ENCODE data around the gene TCEAL3. TPM values are rescaled to one million over a fixed set of nuclear protein-coding genes. Genes with fewer than 3 reads are reported as not detected.
"Not testable (repeated sequence)": the region's sequence is repeated elsewhere in the genome, so short reads cannot be mapped to it uniquely, and the experiment has no call there.

Gene TCEAL3
- total RNA-seq, 4 donors from 2014 or later, result 13.8 to 120 (median 66.1) TPM

DNA sequence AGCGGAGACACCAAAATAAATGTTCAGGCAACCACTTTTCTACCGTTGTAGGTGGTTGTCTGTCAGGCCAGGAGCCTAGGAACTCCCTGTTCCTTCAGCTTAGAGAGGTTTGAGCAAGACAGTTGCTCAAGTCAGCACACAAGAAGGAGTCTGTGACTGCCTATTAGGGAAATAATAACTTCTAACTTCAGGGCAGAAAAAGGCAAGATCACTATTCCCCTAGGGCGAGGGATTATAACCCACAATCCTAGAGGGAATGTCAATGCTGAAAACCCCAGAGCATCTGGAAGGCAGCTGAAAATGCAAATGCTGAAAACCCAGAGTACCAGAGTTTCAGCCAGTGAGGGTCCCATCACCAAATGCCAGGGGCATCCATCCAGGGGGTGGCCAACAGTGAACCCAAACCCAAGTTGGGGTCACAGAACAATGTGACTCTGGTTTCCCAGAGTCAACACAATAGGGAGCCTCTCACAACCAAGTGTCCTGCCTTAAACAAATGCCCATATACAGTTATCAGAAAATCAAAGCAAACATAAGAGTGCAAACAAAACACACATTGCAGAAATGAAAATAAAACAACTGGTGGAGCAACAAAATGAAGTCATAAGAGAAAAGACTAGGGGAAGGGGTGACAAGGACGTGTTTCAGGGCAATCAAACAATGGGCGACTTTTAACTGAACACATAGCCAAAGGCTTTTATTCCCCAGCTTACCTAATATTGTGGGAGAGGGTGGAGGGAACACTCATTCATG lies 51.1 kb downstream of the TCEAL3 start:
- Histone ChIP-seq H3K4me3 (no peak overlapping the region), H3K4me1 (no peaks in the 10 kb centered on the region), H3K27ac (no peak overlapping the region), H3K9me3 (no peaks in the 10 kb centered on the region), H3K36me3 (no peaks in the 10 kb centered on the region), H3K27me3 (peaks cover 0 to 8% of the 10 kb centered on the region in 2 donors)
- intact Hi-C loops (cut with DNase I; ENCODE audit: low total_unique reads), result no loop called here
- no peak for DNase-seq
- TF ChIP-seq POLR2A (IDR thresholded peaks at IDR 0.05), result no peak
- TF ChIP-seq, protein P1, sequence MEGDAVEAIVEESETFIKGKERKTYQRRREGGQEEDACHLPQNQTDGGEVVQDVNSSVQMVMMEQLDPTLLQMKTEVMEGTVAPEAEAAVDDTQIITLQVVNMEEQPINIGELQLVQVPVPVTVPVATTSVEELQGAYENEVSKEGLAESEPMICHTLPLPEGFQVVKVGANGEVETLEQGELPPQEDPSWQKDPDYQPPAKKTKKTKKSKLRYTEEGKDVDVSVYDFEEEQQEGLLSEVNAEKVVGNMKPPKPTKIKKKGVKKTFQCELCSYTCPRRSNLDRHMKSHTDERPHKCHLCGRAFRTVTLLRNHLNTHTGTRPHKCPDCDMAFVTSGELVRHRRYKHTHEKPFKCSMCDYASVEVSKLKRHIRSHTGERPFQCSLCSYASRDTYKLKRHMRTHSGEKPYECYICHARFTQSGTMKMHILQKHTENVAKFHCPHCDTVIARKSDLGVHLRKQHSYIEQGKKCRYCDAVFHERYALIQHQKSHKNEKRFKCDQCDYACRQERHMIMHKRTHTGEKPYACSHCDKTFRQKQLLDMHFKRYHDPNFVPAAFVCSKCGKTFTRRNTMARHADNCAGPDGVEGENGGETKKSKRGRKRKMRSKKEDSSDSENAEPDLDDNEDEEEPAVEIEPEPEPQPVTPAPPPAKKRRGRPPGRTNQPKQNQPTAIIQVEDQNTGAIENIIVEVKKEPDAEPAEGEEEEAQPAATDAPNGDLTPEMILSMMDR (IDR thresholded peaks at IDR 0.05), result no peak

DNA sequence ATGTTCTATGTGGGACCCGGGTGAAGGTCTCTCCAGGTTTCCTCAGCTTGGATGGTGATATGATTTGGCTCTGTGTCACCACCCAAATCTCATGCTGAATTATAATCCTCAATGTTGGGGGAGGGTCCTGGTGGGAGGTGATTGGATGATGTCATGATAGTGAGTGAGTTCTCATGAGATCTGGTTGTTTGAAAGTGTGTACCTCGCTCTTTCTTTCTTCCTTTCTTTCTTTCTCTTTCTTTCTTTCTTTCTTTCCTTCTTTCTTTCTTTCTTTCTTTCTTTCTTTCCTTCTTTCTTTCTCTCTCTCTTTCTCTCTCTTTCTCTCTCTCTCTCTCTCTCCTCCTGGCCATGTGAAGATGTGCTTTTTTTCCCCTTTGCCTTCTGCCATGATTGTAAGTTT lies 51.7 kb downstream of the TCEAL3 start:
- H3K36me3 ChIP-seq; H3K27ac ChIP-seq; DNase-seq; H3K27me3 ChIP-seq; H3K9me3 ChIP-seq; intact Hi-C loops (cut with DNase I; ENCODE audit: low total_unique reads); H3K4me1 ChIP-seq; H3K4me3 ChIP-seq: not testable (repeated sequence)

Other genes with a start within 250 kb of the TCEAL3 start
- gene BEX3, start 231.4 kb upstream of the TCEAL3 start, total RNA-seq, result 100 to 1,000 TPM; 101 to 224 (median 179) TPM
- 1 to 10 TPM in 3 of 4 donors, under 1 TPM in 1; 0.88 to 8.7 (median 3.9) TPM for gene RAB40A, start 88.5 kb upstream of the TCEAL3 start, total RNA-seq
- gene TCEAL4, start 22.4 kb upstream of the TCEAL3 start, total RNA-seq, result 100 to 1,000 TPM in 3 of 4 donors, 10 to 100 TPM in 1; 79.8 to 380 (median 308) TPM
- 100 to 1,000 TPM in 3 of 4 donors, 10 to 100 TPM in 1; 70.0 to 362 (median 176) TPM for gene TCEAL1, start 21.0 kb downstream of the TCEAL3 start, total RNA-seq
- 100 to 1,000 TPM; 258 to 722 (median 535) TPM for gene MORF4L2, start 78.7 kb downstream of the TCEAL3 start, total RNA-seq
- gene TMEM31, start 102.9 kb downstream of the TCEAL3 start, total RNA-seq, result under 1 TPM in 1 of 4 donors, not detected in 3; 0.85 TPM
- gene PLP1, start 168.9 kb downstream of the TCEAL3 start, total RNA-seq, result 10 to 100 TPM in 1 of 4 donors, 1 to 10 TPM in 2, under 1 TPM in 1; 0.88 to 41.0 (median 2.0) TPM
- 10 to 100 TPM in 2 of 4 donors, 1 to 10 TPM in 2; 7.2 to 14.9 (median 11.3) TPM for gene RAB9B, start 224.3 kb downstream of the TCEAL3 start, total RNA-seq